ENCODE results near the gene ARHGAP6. TPM values are rescaled to one million over a fixed set of nuclear protein-coding genes. Genes with fewer than 3 reads are reported as not detected.

Gene ARHGAP6
- total RNA-seq, 1 donor from 2014 or later: 16.7 TPM

DNA sequence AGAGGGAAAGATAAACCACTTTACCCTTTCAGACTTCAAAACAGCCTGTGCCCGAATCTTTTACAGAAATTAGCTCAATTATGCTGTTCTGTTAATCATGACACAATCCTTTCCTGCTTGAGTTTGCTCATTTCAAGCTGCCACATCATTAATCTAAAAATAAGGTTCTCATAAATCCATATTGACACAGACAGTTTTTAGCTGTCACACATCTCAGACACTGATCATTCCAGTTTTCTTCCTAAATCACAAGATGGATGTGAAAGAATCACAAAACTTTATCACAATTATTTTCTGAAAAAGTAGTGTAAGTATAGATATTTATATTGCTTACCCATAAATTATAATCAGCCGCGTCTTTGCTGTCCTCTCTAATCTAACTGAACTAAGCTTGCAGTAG is 400.4 kb downstream of the ARHGAP6 start:
- Histone ChIP-seq H3K36me3 (no peaks in the 10 kb centered on the region), H3K27me3 (ENCODE audit: low read depth) (no peaks in the 10 kb centered on the region), H3K9me3 (no peaks in the 10 kb centered on the region), H3K4me3 (peak overlapping the region; percentile 8), H3K4me1 (no peaks in the 10 kb centered on the region), H3K27ac (no peak overlapping the region)
- ATAC-seq (no peak), DNase-seq (no peak)
- intact Hi-C loops (cut with DNase I): no loop called here
- TF ChIP-seq, protein P1, sequence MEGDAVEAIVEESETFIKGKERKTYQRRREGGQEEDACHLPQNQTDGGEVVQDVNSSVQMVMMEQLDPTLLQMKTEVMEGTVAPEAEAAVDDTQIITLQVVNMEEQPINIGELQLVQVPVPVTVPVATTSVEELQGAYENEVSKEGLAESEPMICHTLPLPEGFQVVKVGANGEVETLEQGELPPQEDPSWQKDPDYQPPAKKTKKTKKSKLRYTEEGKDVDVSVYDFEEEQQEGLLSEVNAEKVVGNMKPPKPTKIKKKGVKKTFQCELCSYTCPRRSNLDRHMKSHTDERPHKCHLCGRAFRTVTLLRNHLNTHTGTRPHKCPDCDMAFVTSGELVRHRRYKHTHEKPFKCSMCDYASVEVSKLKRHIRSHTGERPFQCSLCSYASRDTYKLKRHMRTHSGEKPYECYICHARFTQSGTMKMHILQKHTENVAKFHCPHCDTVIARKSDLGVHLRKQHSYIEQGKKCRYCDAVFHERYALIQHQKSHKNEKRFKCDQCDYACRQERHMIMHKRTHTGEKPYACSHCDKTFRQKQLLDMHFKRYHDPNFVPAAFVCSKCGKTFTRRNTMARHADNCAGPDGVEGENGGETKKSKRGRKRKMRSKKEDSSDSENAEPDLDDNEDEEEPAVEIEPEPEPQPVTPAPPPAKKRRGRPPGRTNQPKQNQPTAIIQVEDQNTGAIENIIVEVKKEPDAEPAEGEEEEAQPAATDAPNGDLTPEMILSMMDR (IDR thresholded peaks at IDR 0.05): no peak

DNA sequence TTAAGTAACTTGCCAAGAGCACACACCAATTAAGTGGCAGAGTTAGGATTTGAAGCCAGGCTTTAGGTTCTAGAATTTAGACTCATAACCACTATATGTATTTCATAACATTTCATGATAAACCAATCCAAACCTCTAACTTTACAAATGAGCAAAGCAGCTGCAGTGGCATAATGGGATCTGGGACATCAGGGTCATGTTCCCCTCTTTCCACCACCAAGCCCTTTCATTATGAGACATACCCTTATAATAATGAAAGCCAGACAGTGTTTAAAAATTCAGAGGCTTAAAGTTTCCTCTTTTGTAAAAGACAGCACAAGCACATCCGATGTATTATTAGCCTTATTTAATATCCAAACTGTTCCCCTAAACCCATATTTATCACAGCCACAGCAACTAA is 400.8 kb downstream of the ARHGAP6 start:
- Histone ChIP-seq H3K36me3 (no peaks in the 10 kb centered on the region), H3K4me3 (peak overlapping the region; percentile 8), H3K27ac (no peak overlapping the region), H3K9me3 (no peaks in the 10 kb centered on the region), H3K4me1 (no peaks in the 10 kb centered on the region), H3K27me3 (ENCODE audit: low read depth) (no peaks in the 10 kb centered on the region)
- DNase-seq (no peak), ATAC-seq (no peak)
- TF ChIP-seq, protein P1 (IDR thresholded peaks at IDR 0.05): no peak
- intact Hi-C loops (cut with DNase I): no loop called here

DNA sequence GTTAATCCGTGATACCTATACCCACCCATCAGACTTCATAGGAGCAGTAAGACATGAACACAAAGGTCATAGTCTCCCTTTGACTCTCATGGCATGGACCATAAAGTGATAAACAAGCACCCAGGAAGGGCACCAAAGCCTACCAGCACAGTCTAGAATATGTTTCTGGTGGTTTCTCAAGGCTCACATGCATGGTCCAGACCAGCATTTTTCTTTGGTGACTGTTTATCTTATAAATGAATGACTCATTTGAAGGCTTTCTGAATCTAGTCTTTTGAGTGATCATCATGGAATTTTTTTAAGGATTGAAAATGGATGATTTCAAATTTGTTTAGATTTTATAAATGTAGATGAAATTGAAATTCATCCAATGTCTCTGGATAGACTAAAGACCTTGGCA is 404.5 kb downstream of the ARHGAP6 start:
- DNase-seq (no peak), ATAC-seq (no peak)
- Histone ChIP-seq H3K27ac (no peak overlapping the region), H3K4me1 (no peaks in the 10 kb centered on the region), H3K27me3 (ENCODE audit: low read depth) (no peaks in the 10 kb centered on the region), H3K36me3 (no peaks in the 10 kb centered on the region), H3K9me3 (no peaks in the 10 kb centered on the region), H3K4me3 (no peak overlapping the region)
- TF ChIP-seq, protein P1 (IDR thresholded peaks at IDR 0.05): no peak
- intact Hi-C loops (cut with DNase I): no loop called here

DNA sequence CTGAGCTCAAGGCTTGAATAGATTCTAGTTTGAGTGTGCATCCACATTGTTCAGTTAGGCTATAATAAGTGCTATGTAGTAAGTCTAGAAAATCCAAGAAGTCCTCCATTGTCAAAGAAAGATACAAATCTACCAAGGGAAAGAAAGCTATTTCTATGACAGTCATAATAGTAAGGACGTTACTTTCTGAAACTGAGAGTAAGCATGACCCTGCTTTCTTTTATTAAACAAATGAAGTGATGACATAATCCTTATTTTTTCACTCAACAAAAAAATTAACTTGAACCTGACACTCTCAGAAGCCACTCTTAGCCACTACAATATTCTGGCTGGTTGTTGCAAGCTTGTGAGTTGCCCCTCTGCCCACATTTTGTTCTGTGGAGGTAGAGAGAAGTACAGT is 406.3 kb downstream of the ARHGAP6 start:
- Histone ChIP-seq H3K27me3 (ENCODE audit: low read depth) (no peaks in the 10 kb centered on the region), H3K9me3 (no peaks in the 10 kb centered on the region), H3K4me3 (no peak overlapping the region), H3K36me3 (no peaks in the 10 kb centered on the region), H3K4me1 (no peaks in the 10 kb centered on the region), H3K27ac (no peak overlapping the region)
- TF ChIP-seq, protein P1 (IDR thresholded peaks at IDR 0.05): no peak
- intact Hi-C loops (cut with DNase I): no loop called here
- no peak for ATAC-seq
- no peak for DNase-seq

DNA sequence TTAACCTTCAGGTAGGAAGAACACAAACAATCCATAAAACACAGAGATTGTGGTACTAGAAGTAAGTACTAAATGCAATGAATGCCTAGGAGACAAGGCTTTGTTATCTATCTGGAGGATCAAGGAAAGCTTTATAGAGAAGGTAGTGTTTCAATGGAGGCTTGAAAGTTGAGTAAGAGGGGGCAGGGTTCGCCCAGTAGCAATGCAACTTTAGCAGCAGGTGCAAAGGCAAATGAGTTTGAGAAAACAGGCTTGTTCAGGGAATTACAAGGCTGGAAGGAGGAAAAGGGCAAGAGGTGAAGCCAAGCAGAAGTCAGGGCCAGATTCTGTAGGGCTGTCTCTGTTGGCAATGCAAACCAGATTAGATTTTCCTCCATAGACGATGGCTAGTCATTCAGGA is 408.0 kb downstream of the ARHGAP6 start:
- no peaks in the 10 kb centered on the region for H3K27me3 ChIP-seq (ENCODE audit: low read depth)
- ATAC-seq: no peak
- no peak overlapping the region for H3K4me3 ChIP-seq
- no peak overlapping the region for H3K27ac ChIP-seq
- TF ChIP-seq, protein P1 (IDR thresholded peaks at IDR 0.05): no peak
- intact Hi-C loops (cut with DNase I): no loop called here
- DNase-seq: no peak
- H3K9me3 ChIP-seq: no peaks in the 10 kb centered on the region
- H3K4me1 ChIP-seq: no peaks in the 10 kb centered on the region
- no peaks in the 10 kb centered on the region for H3K36me3 ChIP-seq

DNA sequence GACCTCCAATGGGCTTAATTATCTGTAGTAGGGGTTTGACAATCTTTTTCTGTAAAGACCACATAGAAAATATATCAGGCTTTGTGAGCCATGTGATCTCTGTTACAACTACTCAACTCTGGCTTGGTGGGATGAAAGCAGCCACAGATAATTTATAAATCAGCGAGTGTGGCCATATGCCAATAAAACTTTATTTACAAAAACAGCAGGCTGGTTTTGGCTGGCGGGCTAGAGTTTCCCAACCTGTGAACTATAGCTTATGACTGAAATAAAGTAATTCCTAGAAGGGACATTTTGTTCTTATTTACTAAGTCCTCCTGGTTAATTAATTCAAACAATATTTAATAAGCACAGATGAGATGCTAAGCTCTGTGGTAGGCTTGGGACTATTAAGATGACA is 408.4 kb downstream of the ARHGAP6 start:
- DNase-seq (no peak), ATAC-seq (no peak)
- TF ChIP-seq, protein P1 (IDR thresholded peaks at IDR 0.05): no peak
- H3K4me3 ChIP-seq: no peak overlapping the region
- H3K9me3 ChIP-seq: no peaks in the 10 kb centered on the region
- no peaks in the 10 kb centered on the region for H3K36me3 ChIP-seq
- no peaks in the 10 kb centered on the region for H3K27me3 ChIP-seq (ENCODE audit: low read depth)
- no peak overlapping the region for H3K27ac ChIP-seq
- no peaks in the 10 kb centered on the region for H3K4me1 ChIP-seq
- intact Hi-C loops (cut with DNase I): no loop called here

Data from lower lobe of right lung (tissue), 2 donors.